ENCODE measurements around the gene NAT8. TPM values are rescaled to one million over a fixed set of nuclear protein-coding genes. Genes with fewer than 3 reads are reported as not detected.

The NAT8 gene
- total and polyA plus RNA-seq, 2 of the 13 experiments (the other 11 are each of a cell fraction or from before 2014, with no cell fraction given) = 1.9 to 12.9 TPM

DNA sequence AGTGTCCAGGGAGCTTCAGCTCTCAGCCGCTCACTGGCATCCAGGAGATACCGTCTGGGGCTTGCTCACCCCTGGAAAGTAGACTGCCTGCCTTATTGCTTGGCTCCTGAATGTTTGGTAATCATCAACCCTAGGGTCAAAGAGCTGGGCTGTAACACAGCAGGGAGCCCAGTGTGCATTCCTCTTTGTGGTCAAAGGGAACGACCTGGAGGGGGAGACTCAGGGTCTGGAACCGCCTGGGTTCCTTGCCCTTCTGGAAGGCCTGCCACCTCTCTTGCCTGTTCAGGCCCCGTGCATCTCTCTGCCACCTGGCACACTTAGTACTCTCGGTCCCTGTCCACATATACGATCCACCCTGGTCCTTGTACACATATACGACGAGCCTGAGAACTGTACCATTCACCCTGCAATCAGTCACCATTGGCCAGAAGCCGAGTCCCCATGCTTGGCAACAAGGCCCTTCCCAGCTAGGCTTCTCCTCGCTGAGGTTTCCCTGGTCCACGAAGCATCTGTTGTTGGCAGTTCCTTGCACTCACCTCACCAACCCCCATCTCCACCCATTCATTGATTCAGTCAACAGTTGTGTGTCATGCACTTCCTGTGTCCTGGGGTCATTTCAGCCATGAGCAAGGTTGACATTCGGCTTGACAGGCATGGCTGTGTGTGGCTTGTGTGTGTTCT lies at the start of gene NAT8 (continued):
- TF ChIP-seq ZNF841 (CRISPR knock-in tag; IDR thresholded peaks at IDR 0.05; ENCODE audit: borderline replicate concordance) (no peak), SRF (IDR thresholded peaks at IDR 0.05; ENCODE audit: low read depth, low read length) (no peak), MIER2 (CRISPR knock-in tag; IDR thresholded peaks at IDR 0.05) (peak; percentile 76), SOX13 (IDR thresholded peaks at IDR 0.05) (0 out of 2 replicates have a peak, but pooled peaks have one; percentile 8), SOX13 (CRISPR knock-in tag; conservative IDR thresholded peaks at IDR 0.05 in 1 of 2, IDR thresholded peaks at IDR 0.05 in 1 of 2) (peak in 1 of 2 experiments; percentile 62; a peak in 2 of 4 replicates), YEATS4 (CRISPR knock-in tag; IDR thresholded peaks at IDR 0.05; ENCODE audit: borderline replicate concordance) (peak; percentile 44; the same call in 1 of the 2 replicates), ZMAT3 (CRISPR knock-in tag; conservative IDR thresholded peaks at IDR 0.05) (0 out of 2 replicates have a peak, but pooled peaks have one; percentile 72), MED1 (CRISPR knock-in tag; IDR thresholded peaks at IDR 0.05) (peak; percentile 59), ZNF772 (CRISPR knock-in tag; IDR thresholded peaks at IDR 0.05) (peak; percentile 79), ZNF430 (CRISPR knock-in tag; IDR thresholded peaks at IDR 0.05) (no peak), MIER3 (CRISPR knock-in tag; IDR thresholded peaks at IDR 0.05; ENCODE audit: borderline replicate concordance) (peak; percentile 74; the same call in 1 of the 2 replicates), CBX1 (IDR thresholded peaks at IDR 0.05; ENCODE audit: low read depth) (peak; percentile 82), KMT2B (CRISPR knock-in tag; IDR thresholded peaks at IDR 0.05) (peak; percentile 60), MAF1 (CRISPR knock-in tag; IDR thresholded peaks at IDR 0.05; ENCODE audit: borderline replicate concordance) (no peak), SRSF1 (optimal IDR thresholded peaks at IDR 0.05; ENCODE audit: low read depth, low read length) (no peak), RFXANK (CRISPR knock-in tag; IDR thresholded peaks at IDR 0.05) (no peak)
- TF ChIP-seq, protein P1, sequence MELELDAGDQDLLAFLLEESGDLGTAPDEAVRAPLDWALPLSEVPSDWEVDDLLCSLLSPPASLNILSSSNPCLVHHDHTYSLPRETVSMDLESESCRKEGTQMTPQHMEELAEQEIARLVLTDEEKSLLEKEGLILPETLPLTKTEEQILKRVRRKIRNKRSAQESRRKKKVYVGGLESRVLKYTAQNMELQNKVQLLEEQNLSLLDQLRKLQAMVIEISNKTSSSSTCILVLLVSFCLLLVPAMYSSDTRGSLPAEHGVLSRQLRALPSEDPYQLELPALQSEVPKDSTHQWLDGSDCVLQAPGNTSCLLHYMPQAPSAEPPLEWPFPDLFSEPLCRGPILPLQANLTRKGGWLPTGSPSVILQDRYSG (CRISPR knock-in tag; IDR thresholded peaks at IDR 0.05) = no peak
